ENCODE measurements around the gene DHCR7.
"Not testable (repeated sequence)": the region's sequence is repeated elsewhere in the genome, so short reads cannot be mapped to it uniquely, and the experiment has no call there.

The DHCR7 gene

DNA sequence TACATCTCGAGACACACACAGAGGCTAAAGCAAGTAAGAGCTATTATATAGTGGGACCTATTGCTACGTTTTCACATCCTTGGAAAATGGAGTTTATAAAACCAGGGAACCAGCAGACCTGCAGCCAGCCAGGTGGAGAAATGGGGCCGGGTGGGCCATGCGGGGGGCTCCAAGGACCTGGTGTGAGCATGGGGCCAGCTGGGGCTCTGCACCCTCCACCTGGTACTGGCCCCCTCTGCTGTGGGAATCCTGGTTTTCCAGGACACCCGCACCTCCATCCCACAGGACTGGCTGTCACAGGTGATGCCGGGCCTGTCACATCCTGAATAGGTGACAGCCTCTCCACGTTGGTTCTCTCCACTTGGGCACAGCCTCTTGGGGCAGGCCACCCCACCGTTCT lies 11.3 kb downstream of the DHCR7 start:
- no peak for FAIRE-seq

- FAIRE-seq, result no peak
These were observed 12.8 kb downstream of the DHCR7 start for GRCh38 chr11:71435278-71435951.

GRCh38 chr11:71434576-71435130 lies 13.5 kb downstream of the DHCR7 start:
- no peak for FAIRE-seq

- FAIRE-seq, result no peak
These were observed 14.3 kb downstream of the DHCR7 start for GRCh38 chr11:71433648-71434450.

DNA sequence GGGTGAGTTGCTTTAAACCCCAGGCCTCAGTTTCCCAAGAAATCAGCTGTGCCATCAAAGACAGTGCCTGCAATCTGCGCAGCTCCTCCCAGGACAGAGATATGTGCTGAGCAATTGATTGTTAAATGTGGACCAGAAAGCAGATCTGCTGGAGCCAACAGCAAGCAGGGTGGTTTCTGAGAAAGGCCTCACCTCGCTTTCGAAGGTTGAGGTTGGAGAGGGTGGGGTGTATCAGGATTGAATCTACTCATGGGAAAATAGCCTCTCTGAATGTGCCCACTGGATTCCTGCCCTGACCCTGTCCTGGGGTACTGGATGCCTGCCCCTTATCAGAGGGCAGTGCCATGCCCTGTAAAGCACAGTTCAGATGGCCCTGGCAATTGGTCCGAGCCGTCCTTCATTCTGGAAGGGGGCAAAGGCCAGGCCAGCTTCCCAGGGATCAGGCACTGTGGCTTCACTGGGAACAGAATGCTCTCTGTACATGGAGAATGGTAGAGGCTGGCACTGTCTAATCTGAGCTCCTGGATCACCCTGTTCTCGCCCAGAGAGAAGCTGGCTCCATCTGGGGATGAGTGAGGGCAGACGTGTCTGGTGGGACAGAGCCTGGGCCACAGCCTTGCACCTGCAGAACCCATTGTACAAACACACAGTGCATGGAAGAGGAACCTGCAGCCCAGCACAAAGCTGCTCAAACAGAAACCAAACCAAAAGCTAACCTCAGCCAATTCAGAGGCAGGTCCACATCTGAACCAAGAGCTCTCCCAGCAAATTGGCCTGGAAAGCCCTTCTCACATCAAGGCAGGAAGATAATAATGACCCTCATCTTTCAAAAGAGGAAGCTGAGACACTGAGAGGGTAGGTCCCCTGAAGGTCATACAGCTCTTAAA lies 15.2 kb downstream of the DHCR7 start:
- no peak for FAIRE-seq

GRCh38 chr11:71431271-71431670 lies 16.9 kb downstream of the DHCR7 start:
- FAIRE-seq, result no peak

GRCh38 chr11:71430166-71430565 lies 18.0 kb downstream of the DHCR7 start:
- FAIRE-seq, result no peak

- no peak for FAIRE-seq
These were observed 18.5 kb downstream of the DHCR7 start for GRCh38 chr11:71429701-71430100.

- FAIRE-seq, result no peak
These were observed 19.2 kb downstream of the DHCR7 start for GRCh38 chr11:71428861-71429435.

GRCh38 chr11:71426413-71426812 lies 21.8 kb downstream of the DHCR7 start:
- no peak for FAIRE-seq

DNA sequence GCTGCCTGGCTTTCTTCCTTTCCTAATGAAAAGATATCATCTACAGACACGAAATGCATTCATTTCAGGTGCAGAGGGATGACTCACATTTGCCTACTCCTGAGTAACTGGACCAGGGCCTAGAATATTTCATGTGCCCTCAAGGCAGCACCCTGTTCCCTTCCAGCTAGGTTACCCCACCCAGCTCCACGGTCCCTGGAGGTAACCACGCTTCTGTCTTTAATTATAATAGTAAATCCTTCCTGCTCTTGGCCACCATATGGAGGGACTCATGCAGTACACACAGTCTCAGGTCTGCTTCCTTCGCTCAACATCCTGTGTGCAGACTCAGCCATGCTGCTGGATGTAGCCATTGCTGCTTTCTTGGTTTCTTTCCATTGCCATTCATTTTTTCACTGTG lies 22.3 kb downstream of the DHCR7 start:
- FAIRE-seq, result no peak

DNA sequence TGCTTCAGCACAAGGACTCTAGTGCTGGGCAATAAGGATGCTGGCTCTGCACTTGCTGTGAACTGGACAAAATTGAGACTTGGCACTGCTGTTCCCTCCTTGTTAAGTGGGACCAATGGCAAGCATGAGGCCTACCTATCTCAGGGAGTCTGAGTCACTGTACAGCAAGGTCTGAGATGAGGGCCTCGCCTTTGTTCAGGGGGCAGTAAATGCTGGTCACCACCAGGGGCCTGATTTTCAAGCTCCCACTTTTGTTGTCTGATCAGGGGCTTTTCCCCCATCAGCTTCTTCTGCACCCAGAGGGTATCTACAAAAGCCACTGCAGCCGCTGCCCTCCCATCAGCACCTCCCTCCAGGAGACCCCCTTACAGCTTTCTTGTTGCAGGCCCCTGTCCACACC lies 22.8 kb downstream of the DHCR7 start:
- FAIRE-seq, result no peak

GRCh38 chr11:71423181-71423790 lies 24.9 kb downstream of the DHCR7 start:
- FAIRE-seq, result no peak

DNA sequence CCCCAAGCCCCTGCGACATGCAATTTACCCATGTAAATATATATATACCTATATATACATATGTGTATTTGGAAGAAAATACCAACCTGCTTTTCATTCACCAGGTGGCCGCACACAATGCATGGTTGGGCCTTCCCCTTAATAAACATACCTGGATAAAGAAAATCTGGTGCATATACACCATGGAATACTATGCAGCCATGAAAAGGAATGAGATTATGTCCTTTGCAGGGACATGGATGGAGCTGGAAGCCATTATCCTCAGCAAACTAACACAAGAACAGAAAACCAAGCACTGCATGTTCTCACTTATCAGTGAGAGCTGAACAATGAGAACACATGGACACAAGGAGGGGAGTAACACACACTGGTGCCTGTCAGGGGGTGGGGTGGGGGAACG lies 25.9 kb downstream of the DHCR7 start:
- not testable (repeated sequence) for FAIRE-seq

- no peak for FAIRE-seq
These were observed 26.7 kb downstream of the DHCR7 start for GRCh38 chr11:71421392-71421950.

GRCh38 chr11:71420455-71421241 lies 27.5 kb downstream of the DHCR7 start:
- FAIRE-seq, result no peak

- FAIRE-seq, result no peak
These were observed 29.6 kb downstream of the DHCR7 start for GRCh38 chr11:71418643-71419042.

- FAIRE-seq, result no peak
These were observed 33.5 kb downstream of the DHCR7 start for GRCh38 chr11:71414645-71415044.

- no peak for FAIRE-seq
These were observed 37.7 kb downstream of the DHCR7 start for GRCh38 chr11:71410363-71410966.

DNA sequence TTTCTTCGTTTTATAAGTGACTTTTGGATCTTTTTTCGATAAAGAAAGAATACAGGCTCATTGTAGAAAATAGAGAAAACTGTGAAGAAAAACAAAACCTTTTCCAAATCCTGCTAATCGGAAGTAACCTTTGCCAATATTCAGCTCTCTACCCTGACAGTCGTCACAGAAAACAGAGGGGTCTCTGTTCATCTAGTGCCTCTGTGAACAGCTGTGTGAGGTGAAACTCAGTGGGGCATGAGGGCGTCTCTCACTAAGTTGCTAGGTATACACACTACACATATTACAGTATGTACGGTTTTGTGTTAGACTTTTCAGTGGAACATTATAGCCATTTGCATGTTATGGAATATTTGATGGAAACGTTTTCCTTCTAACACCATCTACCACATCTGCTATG lies 39.4 kb downstream of the DHCR7 start:
- no peak for FAIRE-seq

- no peak for FAIRE-seq
These were observed 40.8 kb downstream of the DHCR7 start for GRCh38 chr11:71407356-71407755.

Data from endometrium (tissue), 2 donors.